Thyroid gland (tissue), 4 donors: ENCODE measurements around the gene TMEFF2.

ENCODE experiments used
- CTCF ChIP-seq, 6 experiments: fragments of 200-600 bp in 3 of 6; fragments of 450-650 bp in 3 of 6; sonication (generic) in 3 of 6; IDR thresholded peaks; one replicate each; pipeline ENCODE4 v1.5.1; 2016 to 2019; ENCODE audit warnings: antibody characterized with exemption in 6 of 6, mild to moderate bottlenecking in 2 of 6, inconsistent platforms in 1 of 6, moderate library complexity in 1 of 6
- POLR2A ChIP-seq, 2 donors: fragments of 450-650 bp; IDR thresholded peaks; one replicate each; pipeline ENCODE4 v1.6.1; 2017; ENCODE audit warnings: antibody characterized with exemption in 2 of 2, mild to moderate bottlenecking in 2 of 2, moderate library complexity in 1 of 2

- TF ChIP-seq CTCF (IDR thresholded peaks at IDR 0.05) (no peak), POLR2A (IDR thresholded peaks at IDR 0.05) (no peak)
These were observed 211.5 kb downstream of the TMEFF2 start for GRCh38 chr2:191983186-191983585.
